ENCODE results near the gene SLC25A18. TPM values are rescaled to one million over a fixed set of nuclear protein-coding genes. Genes with fewer than 3 reads are reported as not detected.

The SLC25A18 gene
- total and polyA plus RNA-seq, 10 of the 15 experiments (the other 5 are each of a cell fraction or from before 2014, with no cell fraction given), result 0.03 to 0.09 TPM; not detected in 8

DNA sequence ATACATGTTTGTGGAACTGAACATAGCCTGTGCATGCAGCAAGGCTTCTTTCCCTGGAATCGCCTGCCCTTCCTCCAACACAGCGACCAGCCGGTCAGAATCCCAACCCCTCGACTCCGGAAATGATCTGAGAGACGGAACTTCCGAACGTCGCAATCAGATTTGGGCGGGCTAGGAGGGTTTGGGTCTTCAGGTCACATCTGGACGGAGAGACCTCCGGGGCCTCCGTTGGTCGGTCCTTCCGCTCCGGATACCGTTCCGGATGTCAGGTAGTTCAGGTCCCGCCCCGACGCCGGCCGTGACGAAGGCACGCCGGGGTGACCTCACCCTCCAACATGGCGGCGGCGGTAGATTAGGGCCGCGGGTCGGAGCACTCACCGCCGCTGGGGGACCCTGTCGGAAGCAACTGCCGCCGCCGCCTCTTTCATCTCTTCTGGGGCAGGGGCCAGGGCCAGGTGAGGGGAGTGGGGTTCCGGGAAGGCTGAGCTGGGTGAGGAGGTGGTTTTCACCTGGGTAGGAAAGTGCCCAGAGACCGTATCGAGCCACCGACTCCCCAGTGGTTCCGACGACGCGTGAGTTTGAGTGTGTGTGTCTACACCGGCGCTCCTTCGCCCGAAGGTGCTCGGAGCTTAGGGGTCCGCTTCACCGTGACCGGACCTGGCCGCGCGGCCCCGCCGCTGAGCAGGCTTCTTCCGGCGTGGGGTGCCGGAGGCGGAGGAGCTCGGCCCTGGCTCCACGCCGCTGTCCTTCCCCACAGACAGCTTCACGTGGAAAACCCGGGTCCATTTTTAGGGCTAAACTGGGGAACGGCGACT, 75.3 kb downstream of the SLC25A18 start, which contains the start of gene BCL2L13 (continued):
- TF ChIP-seq, protein P1, sequence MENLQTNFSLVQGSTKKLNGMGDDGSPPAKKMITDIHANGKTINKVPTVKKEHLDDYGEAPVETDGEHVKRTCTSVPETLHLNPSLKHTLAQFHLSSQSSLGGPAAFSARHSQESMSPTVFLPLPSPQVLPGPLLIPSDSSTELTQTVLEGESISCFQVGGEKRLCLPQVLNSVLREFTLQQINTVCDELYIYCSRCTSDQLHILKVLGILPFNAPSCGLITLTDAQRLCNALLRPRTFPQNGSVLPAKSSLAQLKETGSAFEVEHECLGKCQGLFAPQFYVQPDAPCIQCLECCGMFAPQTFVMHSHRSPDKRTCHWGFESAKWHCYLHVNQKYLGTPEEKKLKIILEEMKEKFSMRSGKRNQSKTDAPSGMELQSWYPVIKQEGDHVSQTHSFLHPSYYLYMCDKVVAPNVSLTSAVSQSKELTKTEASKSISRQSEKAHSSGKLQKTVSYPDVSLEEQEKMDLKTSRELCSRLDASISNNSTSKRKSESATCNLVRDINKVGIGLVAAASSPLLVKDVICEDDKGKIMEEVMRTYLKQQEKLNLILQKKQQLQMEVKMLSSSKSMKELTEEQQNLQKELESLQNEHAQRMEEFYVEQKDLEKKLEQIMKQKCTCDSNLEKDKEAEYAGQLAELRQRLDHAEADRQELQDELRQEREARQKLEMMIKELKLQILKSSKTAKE (IDR thresholded peaks at IDR 0.05; ENCODE audit: low read depth, poor library complexity, severe bottlenecking), result peak; percentile 47
- TF ChIP-seq ZNF622 (IDR thresholded peaks at IDR 0.05) (no peak), IKZF2 (IDR thresholded peaks at IDR 0.05) (peak in 1 of 2 experiments; percentile 70; a peak in 2 of 4 replicates), BCL11A (IDR thresholded peaks at IDR 0.05; ENCODE audit: low read depth, low read length) (no peak), BACH1 (IDR thresholded peaks at IDR 0.05; ENCODE audit: borderline replicate concordance) (0 out of 2 replicates have a peak, but pooled peaks have one; percentile 46), JUND (IDR thresholded peaks at IDR 0.05; ENCODE audit: low read depth, low read length) (peak; percentile 66), GATAD2B (conservative IDR thresholded peaks at IDR 0.05; ENCODE audit: low read depth) (peak; percentile 53; the same call in 1 of the 2 replicates), GABPA (IDR thresholded peaks at IDR 0.05; ENCODE audit: low read depth) (peak; percentile 83), POLR2AphosphoS5 (IDR thresholded peaks at IDR 0.05; ENCODE audit: low read length) (peak; percentile 95), TBL1XR1 (IDR thresholded peaks at IDR 0.05; ENCODE audit: low read depth, low read length) (0 out of 2 replicates have a peak, but pooled peaks have one; percentile 41), WRNIP1 (IDR thresholded peaks at IDR 0.05; ENCODE audit: borderline replicate concordance, low read depth, low read length) (no peak), POLR2A (IDR thresholded peaks at IDR 0.05; ENCODE audit: low read depth, low read length) (peak; percentile 94), HDAC6 (IDR thresholded peaks at IDR 0.05; ENCODE audit: unreplicated experiment) (peak; percentile 80), TCF12 (IDR thresholded peaks at IDR 0.05; ENCODE audit: low read depth, low read length) (peak; percentile 61; the same call in 1 of the 2 replicates), FOXM1 (IDR thresholded peaks at IDR 0.05; ENCODE audit: low read depth, low read length) (no peak), NR2F1 (conservative IDR thresholded peaks at IDR 0.05) (peak; percentile 71), ETV6 (conservative IDR thresholded peaks at IDR 0.05 in 1 of 2, IDR thresholded peaks at IDR 0.05 in 1 of 2; ENCODE audit: borderline replicate concordance in 1 of 2, low read depth in 1 of 2) (0 out of 4 replicates have a peak, but pooled peaks of 1 of the 2 experiments have one; percentile 28), RCOR1 (conservative IDR thresholded peaks at IDR 0.05; ENCODE audit: low read depth, low read length) (0 out of 2 replicates have a peak, but pooled peaks have one; percentile 55), NFYA (IDR thresholded peaks at IDR 0.05; ENCODE audit: borderline replicate concordance, low read depth, low read length) (no peak)
- TF ChIP-seq, protein P2, sequence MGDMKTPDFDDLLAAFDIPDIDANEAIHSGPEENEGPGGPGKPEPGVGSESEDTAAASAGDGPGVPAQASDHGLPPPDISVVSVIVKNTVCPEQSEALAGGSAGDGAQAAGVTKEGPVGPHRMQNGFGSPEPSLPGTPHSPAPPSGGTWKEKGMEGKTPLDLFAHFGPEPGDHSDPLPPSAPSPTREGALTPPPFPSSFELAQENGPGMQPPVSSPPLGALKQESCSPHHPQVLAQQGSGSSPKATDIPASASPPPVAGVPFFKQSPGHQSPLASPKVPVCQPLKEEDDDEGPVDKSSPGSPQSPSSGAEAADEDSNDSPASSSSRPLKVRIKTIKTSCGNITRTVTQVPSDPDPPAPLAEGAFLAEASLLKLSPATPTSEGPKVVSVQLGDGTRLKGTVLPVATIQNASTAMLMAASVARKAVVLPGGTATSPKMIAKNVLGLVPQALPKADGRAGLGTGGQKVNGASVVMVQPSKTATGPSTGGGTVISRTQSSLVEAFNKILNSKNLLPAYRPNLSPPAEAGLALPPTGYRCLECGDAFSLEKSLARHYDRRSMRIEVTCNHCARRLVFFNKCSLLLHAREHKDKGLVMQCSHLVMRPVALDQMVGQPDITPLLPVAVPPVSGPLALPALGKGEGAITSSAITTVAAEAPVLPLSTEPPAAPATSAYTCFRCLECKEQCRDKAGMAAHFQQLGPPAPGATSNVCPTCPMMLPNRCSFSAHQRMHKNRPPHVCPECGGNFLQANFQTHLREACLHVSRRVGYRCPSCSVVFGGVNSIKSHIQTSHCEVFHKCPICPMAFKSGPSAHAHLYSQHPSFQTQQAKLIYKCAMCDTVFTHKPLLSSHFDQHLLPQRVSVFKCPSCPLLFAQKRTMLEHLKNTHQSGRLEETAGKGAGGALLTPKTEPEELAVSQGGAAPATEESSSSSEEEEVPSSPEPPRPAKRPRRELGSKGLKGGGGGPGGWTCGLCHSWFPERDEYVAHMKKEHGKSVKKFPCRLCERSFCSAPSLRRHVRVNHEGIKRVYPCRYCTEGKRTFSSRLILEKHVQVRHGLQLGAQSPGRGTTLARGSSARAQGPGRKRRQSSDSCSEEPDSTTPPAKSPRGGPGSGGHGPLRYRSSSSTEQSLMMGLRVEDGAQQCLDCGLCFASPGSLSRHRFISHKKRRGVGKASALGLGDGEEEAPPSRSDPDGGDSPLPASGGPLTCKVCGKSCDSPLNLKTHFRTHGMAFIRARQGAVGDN (IDR thresholded peaks at IDR 0.05), result peak; percentile 75
- TF ChIP-seq, protein P3, sequence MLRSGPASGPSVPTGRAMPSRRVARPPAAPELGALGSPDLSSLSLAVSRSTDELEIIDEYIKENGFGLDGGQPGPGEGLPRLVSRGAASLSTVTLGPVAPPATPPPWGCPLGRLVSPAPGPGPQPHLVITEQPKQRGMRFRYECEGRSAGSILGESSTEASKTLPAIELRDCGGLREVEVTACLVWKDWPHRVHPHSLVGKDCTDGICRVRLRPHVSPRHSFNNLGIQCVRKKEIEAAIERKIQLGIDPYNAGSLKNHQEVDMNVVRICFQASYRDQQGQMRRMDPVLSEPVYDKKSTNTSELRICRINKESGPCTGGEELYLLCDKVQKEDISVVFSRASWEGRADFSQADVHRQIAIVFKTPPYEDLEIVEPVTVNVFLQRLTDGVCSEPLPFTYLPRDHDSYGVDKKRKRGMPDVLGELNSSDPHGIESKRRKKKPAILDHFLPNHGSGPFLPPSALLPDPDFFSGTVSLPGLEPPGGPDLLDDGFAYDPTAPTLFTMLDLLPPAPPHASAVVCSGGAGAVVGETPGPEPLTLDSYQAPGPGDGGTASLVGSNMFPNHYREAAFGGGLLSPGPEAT (IDR thresholded peaks at IDR 0.05; ENCODE audit: low read depth), result peak; percentile 71; the same call in 1 of the 2 replicates
- TF ChIP-seq, protein P4, sequence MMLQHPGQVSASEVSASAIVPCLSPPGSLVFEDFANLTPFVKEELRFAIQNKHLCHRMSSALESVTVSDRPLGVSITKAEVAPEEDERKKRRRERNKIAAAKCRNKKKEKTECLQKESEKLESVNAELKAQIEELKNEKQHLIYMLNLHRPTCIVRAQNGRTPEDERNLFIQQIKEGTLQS (IDR thresholded peaks at IDR 0.05; ENCODE audit: borderline replicate concordance, extremely low read depth, low read depth, low read length), result no peak
